Measurements from ENCODE around the gene PHPT1.
"Not testable (repeated sequence)": the region's sequence is repeated elsewhere in the genome, so short reads cannot be mapped to it uniquely, and the experiment has no call there.

Gene PHPT1

GRCh38 chr9:136823136-136824046, 25.8 kb upstream of the PHPT1 start:
- no peak for DNase-seq (ENCODE audit: low read depth)

- DNase-seq (ENCODE audit: low read depth) = no peak
These were observed 24.5 kb upstream of the PHPT1 start for GRCh38 chr9:136824496-136825225.

- DNase-seq (ENCODE audit: low read depth) = no peak
These were observed 23.7 kb upstream of the PHPT1 start for GRCh38 chr9:136825295-136826187.

- no peak for DNase-seq (ENCODE audit: low read depth)
These were observed 23.0 kb upstream of the PHPT1 start for GRCh38 chr9:136826188-136826541.

GRCh38 chr9:136826703-136827582, 22.3 kb upstream of the PHPT1 start:
- DNase-seq (ENCODE audit: low read depth) = no peak

- DNase-seq (ENCODE audit: low read depth) = no peak
These were observed 21.3 kb upstream of the PHPT1 start for GRCh38 chr9:136827794-136828473.

GRCh38 chr9:136828474-136829140, 20.6 kb upstream of the PHPT1 start:
- no peak for DNase-seq (ENCODE audit: low read depth)

- no peak for DNase-seq (ENCODE audit: low read depth)
These were observed 19.8 kb upstream of the PHPT1 start for GRCh38 chr9:136829412-136829811.

GRCh38 chr9:136829981-136830885, 19.0 kb upstream of the PHPT1 start:
- no peak for DNase-seq (ENCODE audit: low read depth)

- no peak for DNase-seq (ENCODE audit: low read depth)
These were observed 18.0 kb upstream of the PHPT1 start for GRCh38 chr9:136831002-136831719.

- DNase-seq (ENCODE audit: low read depth) = no peak
These were observed 17.5 kb upstream of the PHPT1 start for GRCh38 chr9:136831720-136832104.

GRCh38 chr9:136832581-136832980, 16.6 kb upstream of the PHPT1 start:
- DNase-seq (ENCODE audit: low read depth) = no peak

GRCh38 chr9:136833381-136834048, 15.7 kb upstream of the PHPT1 start:
- not testable (repeated sequence) for DNase-seq (ENCODE audit: low read depth)

- no peak for DNase-seq (ENCODE audit: low read depth)
These were observed 13.9 kb upstream of the PHPT1 start for GRCh38 chr9:136835162-136835931.

GRCh38 chr9:136835932-136836904, 13.0 kb upstream of the PHPT1 start:
- DNase-seq (ENCODE audit: low read depth) = no peak
